NCI-H2171 treated with DMSO at 0.1 percent for 48 hours (cell line): ENCODE measurements around the gene OR2V1.
"Not testable (repeated sequence)": the region's sequence is repeated elsewhere in the genome, so short reads cannot be mapped to it uniquely, and the experiment has no call there.

ENCODE experiments used
- DNase-seq: peaks from one replicate; lab custom pipeline; 2025; lab: John Stamatoyannopoulos, UW

OR2V1 gene, protein sequence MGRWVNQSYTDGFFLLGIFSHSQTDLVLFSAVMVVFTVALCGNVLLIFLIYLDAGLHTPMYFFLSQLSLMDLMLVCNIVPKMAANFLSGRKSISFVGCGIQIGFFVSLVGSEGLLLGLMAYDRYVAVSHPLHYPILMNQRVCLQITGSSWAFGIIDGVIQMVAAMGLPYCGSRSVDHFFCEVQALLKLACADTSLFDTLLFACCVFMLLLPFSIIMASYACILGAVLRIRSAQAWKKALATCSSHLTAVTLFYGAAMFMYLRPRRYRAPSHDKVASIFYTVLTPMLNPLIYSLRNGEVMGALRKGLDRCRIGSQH

DNA sequence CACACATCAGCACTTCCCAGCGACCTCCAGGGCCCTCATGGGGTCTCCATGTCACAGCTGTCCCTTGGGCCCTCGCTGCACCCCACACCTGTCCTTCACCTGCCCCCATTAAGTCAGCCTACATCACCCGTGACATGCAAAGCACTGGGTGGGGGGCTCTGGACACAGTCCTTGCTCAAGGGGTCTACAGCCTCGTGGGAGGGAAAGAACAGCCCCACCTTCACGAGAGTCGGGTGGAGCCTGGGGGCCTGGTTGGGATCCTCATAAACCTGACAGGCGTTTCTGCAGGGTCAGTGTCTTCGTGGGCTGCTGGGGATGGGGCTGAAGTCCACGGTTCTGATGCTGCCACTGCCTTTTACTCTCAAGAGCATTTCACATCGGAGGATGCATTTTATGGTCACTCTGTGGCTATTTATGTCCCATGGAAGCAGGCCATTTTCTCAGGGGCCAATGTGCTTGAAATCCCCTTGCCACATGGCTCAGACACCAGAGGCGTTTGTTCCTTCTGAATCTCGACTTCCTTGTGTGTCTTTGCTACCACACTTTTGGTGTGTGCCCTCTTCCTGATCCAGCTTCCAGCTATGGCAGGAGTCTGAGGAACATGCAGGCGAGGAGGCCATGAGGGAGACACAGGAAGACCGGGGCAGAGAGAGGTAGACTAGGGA lies at the start of gene OR2V1:
Gene OR2V1 (minus strand): TSS at position 338 of the 665 bp plus-strand sequence. CDS start 5,865 bp downstream, outside the sequence.
- DNase-seq: no peak

DNA sequence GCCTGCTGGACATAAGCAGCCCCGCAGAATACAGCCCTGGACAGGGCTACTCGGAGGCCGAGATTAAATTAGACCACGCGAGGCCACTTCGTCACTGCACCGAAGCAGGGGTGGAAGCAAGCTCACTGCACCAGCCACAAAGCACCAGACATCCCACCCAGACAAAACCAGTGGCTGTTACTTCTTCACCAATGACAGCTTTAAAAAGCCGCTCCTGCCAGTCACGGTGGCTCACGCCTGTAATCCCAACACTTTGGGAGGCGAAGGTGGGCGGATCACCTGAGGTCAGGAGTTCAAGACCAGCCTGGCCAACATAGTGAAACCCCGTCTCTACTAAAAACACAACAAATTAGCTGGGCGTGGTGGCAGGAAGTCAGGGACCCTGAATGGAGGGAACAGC lies 46.6 kb upstream of the OR2V1 start:
- DNase-seq: not testable (repeated sequence)

GRCh38 chr5:181176254-181176952 lies 45.4 kb upstream of the OR2V1 start:
- no peak for DNase-seq

- no peak for DNase-seq
These were observed 42.7 kb upstream of the OR2V1 start for GRCh38 chr5:181173420-181174342.

DNA sequence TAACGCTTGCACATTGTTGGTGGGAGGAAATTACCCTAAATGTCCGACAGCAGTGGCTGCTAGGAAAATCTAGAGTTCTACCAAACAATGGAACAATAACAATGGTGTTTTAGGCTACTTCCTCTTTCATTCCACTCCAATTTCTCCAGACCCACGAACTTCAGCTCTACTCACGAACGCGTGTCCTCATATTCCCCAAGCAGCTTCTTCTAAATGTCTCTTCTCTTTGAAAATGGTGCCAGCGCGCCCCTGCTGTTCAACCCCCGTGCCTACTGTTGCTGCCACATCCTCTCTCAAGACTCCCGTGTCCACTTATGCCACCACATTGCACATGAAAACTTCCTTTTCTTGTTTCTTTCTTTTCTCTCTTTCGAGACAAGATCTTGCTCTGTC lies 42.1 kb upstream of the OR2V1 start:
- DNase-seq: no peak

GRCh38 chr5:181171782-181172181 lies 40.8 kb upstream of the OR2V1 start:
- DNase-seq: no peak

DNA sequence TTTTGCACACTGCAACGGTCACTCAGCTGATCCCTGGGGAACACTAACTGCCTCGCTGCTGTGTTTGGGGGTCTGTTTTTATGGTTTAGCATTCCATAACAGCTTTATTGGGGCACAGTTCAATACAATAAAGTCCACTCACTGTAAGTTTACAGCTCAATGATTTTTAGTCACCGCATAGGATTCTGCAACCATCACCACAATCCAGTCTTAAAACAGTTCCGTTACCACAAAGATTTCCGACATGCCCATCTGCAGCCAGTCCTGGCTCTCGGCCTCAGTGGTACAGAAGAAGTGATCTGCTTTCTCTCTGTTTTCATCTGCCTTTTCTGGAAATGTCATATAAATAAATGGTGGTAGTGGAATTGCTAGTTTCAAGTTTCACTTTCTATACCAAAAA lies 40.0 kb upstream of the OR2V1 start:
- no peak for DNase-seq

- no peak for DNase-seq
These were observed 39.4 kb upstream of the OR2V1 start for GRCh38 chr5:181170237-181170825.

DNA sequence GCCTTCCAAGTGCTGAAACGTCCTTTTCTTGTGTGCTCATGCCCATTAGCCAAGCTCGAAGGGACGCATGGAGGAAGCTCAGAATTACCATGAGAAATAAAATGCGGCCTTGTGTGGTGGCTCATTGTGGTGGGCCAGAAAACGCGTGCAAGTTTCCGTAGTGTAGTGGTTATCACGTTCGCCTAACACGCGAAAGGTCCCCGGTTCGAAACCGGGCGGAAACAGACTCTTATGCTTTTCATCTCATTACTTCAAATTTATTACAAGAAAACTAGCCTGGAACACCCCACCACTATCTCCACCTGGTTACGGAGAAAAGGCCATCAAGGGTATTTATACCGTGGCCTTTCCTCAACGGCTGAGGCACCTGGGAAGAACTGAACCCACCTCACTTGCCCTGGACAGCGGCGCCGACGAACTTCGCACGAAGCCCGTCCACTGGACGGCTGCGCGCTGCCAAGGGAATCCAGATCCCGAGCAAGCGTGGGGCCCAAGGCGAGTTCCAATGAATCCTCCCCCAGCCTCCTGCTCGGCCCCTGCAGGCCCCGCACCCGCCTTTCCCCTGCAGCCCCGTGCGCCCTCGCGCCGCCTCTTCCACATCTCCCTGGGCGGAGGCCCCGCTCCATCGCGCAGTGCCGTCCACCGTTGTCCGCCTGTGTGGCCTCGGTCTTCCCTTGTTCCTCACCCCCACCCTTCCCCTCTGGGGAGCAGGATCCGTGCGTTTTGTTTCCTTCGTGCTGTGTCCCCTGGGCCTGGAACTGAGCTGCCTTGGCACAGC lies 38.7 kb upstream of the OR2V1 start:
- peak; percentile 1 for DNase-seq

DNA sequence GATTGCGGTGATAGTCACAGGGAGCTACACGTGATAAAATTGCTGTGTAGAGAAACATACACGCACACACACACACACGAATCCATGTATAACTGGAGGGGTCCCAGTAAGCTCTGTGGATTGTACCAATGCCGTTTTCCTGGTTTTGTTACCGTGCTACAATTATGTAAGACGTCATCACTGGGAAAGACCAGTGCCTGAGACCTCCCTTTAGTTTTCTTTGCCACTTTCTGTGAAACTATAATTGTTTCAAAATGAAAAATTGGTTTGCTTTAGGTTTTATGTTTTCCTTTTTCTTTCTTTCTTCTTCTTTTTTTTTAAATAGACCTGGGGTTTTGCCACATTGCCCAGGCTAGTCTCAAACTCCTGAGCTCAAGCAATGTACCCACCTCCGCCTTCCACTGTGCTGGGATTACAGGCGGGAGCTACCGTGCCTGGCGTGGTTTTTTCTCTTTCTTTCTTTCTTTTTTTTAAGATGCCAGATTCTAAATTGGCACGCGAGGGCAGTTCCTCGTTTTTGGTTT lies 37.7 kb upstream of the OR2V1 start:
- DNase-seq: no peak

DNA sequence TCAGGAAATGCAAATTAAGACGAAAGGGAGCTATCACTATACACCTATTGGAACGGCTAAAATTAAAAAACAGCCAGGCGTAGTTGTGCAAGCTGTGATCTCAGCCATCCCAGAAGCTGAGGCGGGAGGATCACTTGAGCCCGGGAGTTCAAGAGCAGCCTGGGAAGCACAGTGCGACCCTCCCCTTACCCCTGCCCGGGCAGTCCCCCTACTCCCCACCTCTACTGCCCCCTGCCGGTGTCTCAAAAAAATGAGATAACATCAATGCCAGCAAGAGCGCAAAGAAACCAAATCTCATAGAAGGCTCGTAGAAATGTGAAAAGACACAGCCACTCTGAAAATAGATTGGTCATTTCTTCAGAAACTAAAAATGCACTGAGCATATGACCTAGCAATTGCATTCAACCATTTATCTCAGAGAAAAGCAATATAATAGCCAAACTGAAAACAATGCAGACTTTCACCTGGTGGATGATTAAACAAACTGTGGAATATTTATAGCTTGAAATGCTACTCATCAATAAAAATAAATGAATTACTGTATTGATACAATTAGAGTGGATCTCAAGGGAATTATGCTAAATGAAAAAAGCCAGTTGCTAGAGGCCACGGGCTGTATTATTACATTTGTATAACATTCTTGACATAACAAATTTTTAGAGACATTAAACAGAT lies 37.0 kb upstream of the OR2V1 start:
- peak; percentile 2 for DNase-seq

- DNase-seq: no peak
These were observed 36.1 kb upstream of the OR2V1 start for GRCh38 chr5:181166812-181167733.

DNA sequence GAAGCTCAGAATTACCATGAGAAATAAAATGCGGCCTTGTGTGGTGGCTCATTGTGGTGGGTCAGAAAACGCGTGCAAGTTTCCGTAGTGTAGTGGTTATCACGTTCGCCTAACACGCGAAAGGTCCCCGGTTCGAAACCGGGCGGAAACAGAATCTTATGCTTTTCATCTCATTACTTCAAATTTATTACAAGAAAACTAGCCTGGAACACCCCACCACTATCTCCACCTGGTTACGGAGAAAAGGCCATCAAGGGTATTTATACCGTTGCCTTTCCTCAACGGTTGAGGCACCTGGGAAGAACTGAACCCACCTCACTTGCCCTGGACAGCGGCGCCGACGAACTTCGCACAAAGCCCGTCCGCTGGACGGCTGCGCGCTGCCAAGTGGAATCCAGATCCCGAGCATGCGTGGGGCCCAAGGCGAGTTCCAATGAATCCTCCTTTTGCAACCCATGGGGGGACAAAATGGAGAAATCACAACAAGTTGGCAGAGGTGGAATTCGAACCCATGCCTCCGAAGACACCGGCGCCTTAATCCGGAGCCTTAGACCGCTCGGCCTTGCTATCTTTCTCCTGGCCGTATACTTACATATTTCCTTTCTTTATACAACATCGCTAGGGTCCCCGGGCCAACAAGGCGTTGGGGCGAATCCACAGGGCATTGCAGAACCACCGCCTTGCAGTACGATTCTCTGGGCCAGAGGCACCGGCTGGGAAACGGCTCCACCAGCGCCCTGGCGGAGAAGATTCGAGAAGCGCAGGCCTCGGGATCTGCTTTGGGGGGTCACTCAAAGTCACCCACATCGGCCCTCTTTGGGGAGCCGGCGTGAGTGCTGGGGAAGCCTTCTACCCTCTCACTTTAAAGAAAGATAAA lies 33.3 kb upstream of the OR2V1 start:
- no peak for DNase-seq

DNA sequence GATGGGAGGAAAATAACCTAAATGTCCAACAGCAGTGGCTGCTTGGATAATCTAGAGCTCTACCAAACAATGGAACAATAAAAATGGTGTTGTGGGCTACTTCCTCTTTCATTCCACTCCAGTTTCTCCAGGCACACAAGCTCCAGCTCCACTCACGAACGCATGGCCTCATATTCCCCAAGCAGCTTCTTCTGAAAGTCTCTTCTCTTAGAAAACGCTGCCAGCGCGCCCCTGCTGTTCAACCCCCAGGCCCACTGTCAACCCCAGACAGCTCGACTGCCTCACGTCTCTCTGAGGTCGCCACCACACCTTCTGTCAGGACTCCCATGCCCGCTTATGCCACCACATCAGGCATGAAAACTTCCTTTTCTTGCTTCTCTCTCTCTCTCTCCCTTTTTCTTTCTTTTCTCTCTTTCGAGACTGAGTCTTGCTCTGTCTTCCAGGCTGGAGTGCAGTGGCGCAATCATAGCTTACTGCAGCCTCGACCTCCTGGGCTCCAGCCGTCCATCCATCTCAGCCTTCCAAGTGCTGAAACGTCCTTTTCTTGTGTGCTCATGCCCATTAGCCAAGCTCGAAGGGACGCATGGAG lies 32.6 kb upstream of the OR2V1 start:
- DNase-seq: no peak

GRCh38 chr5:181161534-181162175 lies 30.7 kb upstream of the OR2V1 start:
- no peak for DNase-seq

DNA sequence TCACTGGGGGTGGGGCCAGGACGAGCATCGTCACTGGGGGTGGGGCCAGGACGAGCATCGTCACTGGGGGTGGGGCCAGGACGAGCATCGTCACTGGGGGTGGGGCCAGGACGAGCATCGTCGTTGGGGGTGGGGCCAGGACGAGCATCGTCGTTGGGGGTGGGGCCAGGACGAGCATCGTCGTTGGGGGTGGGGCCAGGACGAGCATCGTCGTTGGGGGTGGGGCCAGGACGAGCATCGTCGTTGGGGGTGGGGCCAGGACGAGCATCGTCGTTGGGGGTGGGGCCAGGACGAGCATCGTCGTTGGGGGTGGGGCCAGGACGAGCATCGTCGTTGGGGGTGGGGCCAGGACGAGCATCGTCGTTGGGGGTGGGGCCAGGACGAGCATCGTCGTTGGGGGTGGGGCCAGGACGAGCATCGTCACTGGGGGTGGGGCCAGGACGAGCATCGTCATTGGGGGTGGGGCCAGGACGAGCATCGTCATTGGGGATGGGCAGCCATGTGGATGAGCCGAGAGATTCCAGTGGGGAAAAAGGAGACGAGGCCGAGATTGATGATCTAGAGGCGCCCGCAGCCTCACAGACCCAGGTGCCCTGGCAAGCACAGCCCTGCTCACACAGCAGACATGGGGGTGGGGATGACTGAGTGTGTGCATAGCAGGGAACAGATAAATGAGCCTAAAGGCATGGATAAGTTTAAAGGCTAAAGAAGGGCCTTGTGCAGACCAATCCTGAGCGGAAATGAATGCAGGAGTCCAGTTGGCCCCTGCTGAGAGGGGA lies 30.0 kb upstream of the OR2V1 start:
- peak; percentile 29 for DNase-seq
